K562 (cell line): ENCODE results near the gene CMIP. TPM values are rescaled to one million over a fixed set of nuclear protein-coding genes. Genes with fewer than 3 reads are reported as not detected.

ENCODE experiments used
- ADNP ChIP-seq: fragments of 200-800 bp; sonication (Bioruptor generic); IDR thresholded peaks from 2 replicates; pipeline ENCODE4 v1.6.1; 2016; ENCODE audit warnings: missing genetic modification characterization, missing compliant biosample characterization
- ATF3 ChIP-seq, 2 experiments: fragments of 450-650 bp in 1 of 2; sonication (generic) in 1 of 2; formaldehyde crosslinking in 1 of 2; IDR thresholded peaks in 1 of 2; conservative IDR thresholded peaks in 1 of 2; 2 replicates each; pipeline versions ENCODE4 v1.6.1 to v1.8.1; 2016 to 2023; ENCODE audit warnings: mild to moderate bottlenecking in 2 of 2, moderate library complexity in 2 of 2, inconsistent platforms in 1 of 2, missing genetic modification reagents in 1 of 2
- BHLHE40 ChIP-seq: IDR thresholded peaks from 2 replicates; pipeline ENCODE4 v1.6.1; 2011; ENCODE audit warnings: low read length, improper control_type of control experiment
- BRF1 ChIP-seq: IDR thresholded peaks from 3 replicates; pipeline ENCODE4 v1.6.1; 2011; ENCODE audit warnings: borderline replicate concordance, mild to moderate bottlenecking; ENCODE audit not compliant: insufficient read length; ENCODE audit errors: extremely low read depth
- DPF2 ChIP-seq: fragments of 450-650 bp; IDR thresholded peaks from 2 replicates; pipeline ENCODE4 v1.6.1; 2016
- E2F8 ChIP-seq: fragments of 450-650 bp; IDR thresholded peaks from 2 replicates; pipeline ENCODE4 v1.7.1; 2018; ENCODE audit warnings: mild to moderate bottlenecking, low read depth; ENCODE audit not compliant: partially characterized antibody
- FOSL1 ChIP-seq: fragments of 200-800 bp; sonication (Bioruptor generic); conservative IDR thresholded peaks from 2 replicates; pipeline ENCODE4 v1.6.1; 2016; ENCODE audit warnings: missing genetic modification characterization, missing compliant biosample characterization
- HEY1 ChIP-seq: fragments of 250-450 bp; sonication (Bioruptor Pico); IDR thresholded peaks from 2 replicates; pipeline ENCODE4 v1.5.0; 2020; ENCODE audit warnings: mild to moderate bottlenecking, moderate library complexity, borderline replicate concordance
- JUND ChIP-seq, 2 experiments: IDR thresholded peaks; 2 replicates in 1 of 2; 3 replicates in 1 of 2; pipeline ENCODE4 v1.6.1; 2011; ENCODE audit warnings: borderline replicate concordance in 2 of 2, low read depth in 2 of 2, low read length in 2 of 2, improper control_type of control experiment in 1 of 2, missing biosample characterization in 1 of 2, missing genetic modification characterization in 1 of 2, missing genetic modification reagents in 1 of 2
- MECOM ChIP-seq: fragments of 250-450 bp; sonication (Bioruptor Pico); IDR thresholded peaks from 2 replicates; pipeline ENCODE4 v1.8.0; 2022; ENCODE audit warnings: inconsistent platforms
- MTA1 ChIP-seq: fragments of 450-650 bp; IDR thresholded peaks from 2 replicates; pipeline ENCODE4 v1.6.1; 2017; ENCODE audit warnings: borderline replicate concordance
- PBX2 ChIP-seq, 2 experiments: IDR thresholded peaks in 1 of 2; conservative IDR thresholded peaks in 1 of 2; 2 replicates each; pipeline ENCODE4 v1.6.1; 2016; ENCODE audit warnings: low read depth in 2 of 2, mild to moderate bottlenecking in 1 of 2, missing compliant biosample characterization in 1 of 2, missing genetic modification characterization in 1 of 2, moderate library complexity in 1 of 2
- RCOR1 ChIP-seq, 2 experiments: IDR thresholded peaks; 2 replicates each; pipeline ENCODE4 v1.6.1; 2012; ENCODE audit warnings: low read depth in 2 of 2, low read length in 2 of 2, borderline replicate concordance in 1 of 2, improper control_type of control experiment in 1 of 2
- SRSF9 ChIP-seq: fragments of 200-400 bp; formaldehyde crosslinking; IDR thresholded peaks from 2 replicates; pipeline ENCODE4 v1.6.1; 2017; ENCODE audit warnings: low read depth, low read length, borderline replicate concordance
- TAL1 ChIP-seq: fragments of 450-650 bp; IDR thresholded peaks from 2 replicates; pipeline ENCODE4 v1.6.1; 2016; ENCODE audit warnings: mild to moderate bottlenecking
- ZFP1 ChIP-seq: fragments of 450-650 bp; formaldehyde crosslinking; IDR thresholded peaks from 2 replicates; pipeline ENCODE4 v1.4.0; 2020; ENCODE audit warnings: mild to moderate bottlenecking, mixed read lengths
- ZNF232 ChIP-seq: sonication (generic); formaldehyde crosslinking; IDR thresholded peaks from 2 replicates; pipeline ENCODE4 v1.8.0; 2022; ENCODE audit warnings: mild to moderate bottlenecking, missing genetic modification reagents
- ZNF263 ChIP-seq: sonication (generic); formaldehyde crosslinking; IDR thresholded peaks from 2 replicates; pipeline ENCODE4 v1.8.0; 2022; ENCODE audit warnings: mild to moderate bottlenecking, missing genetic modification reagents, borderline replicate concordance
- ZNF717 ChIP-seq: fragments of 250-450 bp; sonication (Bioruptor Pico); IDR thresholded peaks from 2 replicates; pipeline ENCODE4 v1.5.0; 2021
- polyA plus RNA-seq, 8 experiments: library from polyadenylated mRNA; depleted of rRNA in 4 of 8; stranded (reverse) in 5 of 8; unstranded in 3 of 8; fragments of >200 nt; fragmentation: Nextera tagmentation in 2 of 8; fragmentation: Illumina TruSeq in 1 of 8; extraction: Ambion mirVana in 2 of 8; extraction: Trizol in 1 of 8; gene quantifications; 2 replicates each; pipeline versions ENCODE4 v1.2.1 to v1.2.3, GENCODE V29; 2011 to 2014; ENCODE audit warnings: inconsistent platforms in 1 of 8, missing spikeins in 1 of 8
- total RNA-seq, 7 experiments: library from RNA; depleted of rRNA in 6 of 7; stranded (reverse); fragments of >200 nt in 6 of 7; fragmentation: Illumina TruSeq in 2 of 7; extraction: Trizol in 2 of 7; gene quantifications; 2 replicates each; pipeline versions ENCODE4 v1.2.1 to v1.2.3, GENCODE V29; 2011 to 2021; ENCODE audit warnings: low replicate concordance in 1 of 7

Gene CMIP
- total and polyA plus RNA-seq, 9 of the 15 experiments (the other 6 are each of a cell fraction or from before 2014, with no cell fraction given) = 0.94 to 82.5 (median 10.3) TPM

GRCh38 chr16:81624760-81625543 is 180.3 kb downstream of the CMIP start (continued):
- peak; percentile 75; the same call in 1 of the 2 replicates for TF ChIP-seq JUND (IDR thresholded peaks at IDR 0.05; ENCODE audit: borderline replicate concordance, low read depth, low read length)
- TF ChIP-seq JUND (tag; IDR thresholded peaks at IDR 0.05; ENCODE audit: borderline replicate concordance, low read depth, low read length) = peak; percentile 60; the same call in 2 of the 3 replicates
- TF ChIP-seq PBX2 (CRISPR knock-in tag; IDR thresholded peaks at IDR 0.05; ENCODE audit: low read depth) = no peak
- TF ChIP-seq PBX2 (tag; conservative IDR thresholded peaks at IDR 0.05; ENCODE audit: low read depth) = 0 out of 2 replicates have a peak, but pooled peaks have one; percentile 11
- TF ChIP-seq BHLHE40 = peak; percentile 56; the same call in 1 of the 2 replicates
- peak; percentile 52; the same call in 1 of the 2 replicates for TF ChIP-seq ZNF263 (CRISPR knock-in tag)
- peak; percentile 42 for TF ChIP-seq E2F8
- peak; percentile 45; the same call in 1 of the 2 replicates for TF ChIP-seq MTA1
- no peak for TF ChIP-seq HEY1
- peak; percentile 86 for TF ChIP-seq FOSL1 (tag)
- no peak for TF ChIP-seq ZNF717 (CRISPR knock-in tag)
- peak in 1 of 2 experiments; percentile 91; a peak in 3 of 4 replicates for TF ChIP-seq RCOR1 (IDR thresholded peaks at IDR 0.05; ENCODE audit: borderline replicate concordance in 1 of 2, low read depth in 2 of 2, low read length in 2 of 2)
- peak; percentile 42 for TF ChIP-seq MECOM (CRISPR knock-in tag)
- no peak for TF ChIP-seq ZFP1 (CRISPR knock-in tag)
- no peak for TF ChIP-seq ZNF232 (CRISPR knock-in tag)
- TF ChIP-seq SRSF9 = no peak
- TF ChIP-seq ATF3 (IDR thresholded peaks at IDR 0.05) = peak; percentile 14; the same call in 1 of the 2 replicates
- peak; percentile 78; the same call in 1 of the 2 replicates for TF ChIP-seq ATF3 (CRISPR knock-in tag; conservative IDR thresholded peaks at IDR 0.05)
- no peak for TF ChIP-seq ADNP (tag)
- TF ChIP-seq DPF2 = peak; percentile 97
- no peak for TF ChIP-seq BRF1
- TF ChIP-seq TAL1 = peak; percentile 94
